Sigmoid colon (tissue), 7 donors: Measurements from ENCODE around the gene ABCC3. TPM values are rescaled to one million over a fixed set of nuclear protein-coding genes. Genes with fewer than 3 reads are reported as not detected.

Experiments
- DNase-seq: peaks from one replicate; pipeline ENCODE4 v3.0.0-alpha.2; 2019
- H3K27ac ChIP-seq, 4 donors: fragments of 200-600 bp; sonication (generic); one replicate each; pipeline ENCODE4 v1.5.1; 2016 to 2019; ENCODE audit warnings: mild to moderate bottlenecking in 1 of 4
- H3K27me3 ChIP-seq, 3 donors: fragments of 200-600 bp; sonication (generic); one replicate each; pipeline ENCODE4 v1.5.1; 2019; ENCODE audit warnings: mild to moderate bottlenecking in 1 of 3
- H3K36me3 ChIP-seq, 4 donors: fragments of 200-600 bp; sonication (generic); one replicate each; pipeline ENCODE4 v1.5.1; 2016 to 2019
- H3K4me1 ChIP-seq, 4 donors: fragments of 200-600 bp; sonication (generic); one replicate each; pipeline ENCODE4 v1.5.1; 2017 to 2019
- H3K4me3 ChIP-seq, 4 donors: fragments of 200-600 bp; sonication (generic); one replicate each; pipeline ENCODE4 v1.5.1; 2017 to 2019; ENCODE audit warnings: mild to moderate bottlenecking in 2 of 4, moderate library complexity in 1 of 4
- H3K9me3 ChIP-seq, 4 donors: fragments of 200-600 bp in 3 of 4; sonication (generic) in 3 of 4; one replicate each; pipeline versions ENCODE4 v1.5.1 to v1.6.1; 2013 to 2019
- CTCF ChIP-seq, 4 experiments: fragments of 450-650 bp in 3 of 4; fragments of 200-600 bp in 1 of 4; IDR thresholded peaks; one replicate each; pipeline ENCODE4 v1.5.1; 2016 to 2019; ENCODE audit warnings: antibody characterized with exemption in 4 of 4, mild to moderate bottlenecking in 3 of 4, moderate library complexity in 2 of 4
- EP300 ChIP-seq, 4 donors: sonication (generic); formaldehyde crosslinking; IDR thresholded peaks; one replicate each; pipeline ENCODE4 v1.6.1; 2017; ENCODE audit warnings: antibody characterized with exemption in 4 of 4
- POLR2A ChIP-seq, 2 donors: fragments of 450-650 bp; IDR thresholded peaks; one replicate each; pipeline ENCODE4 v1.6.1; 2016; ENCODE audit warnings: antibody characterized with exemption in 2 of 2, mild to moderate bottlenecking in 2 of 2, moderate library complexity in 2 of 2
- POLR2AphosphoS5 ChIP-seq, 4 donors: sonication (generic); formaldehyde crosslinking; IDR thresholded peaks; one replicate each; pipeline ENCODE4 v1.6.1; 2017; ENCODE audit warnings: antibody characterized with exemption in 4 of 4
- WGBS, 2 donors: extraction: QIAGEN DNeasy Blood & Tissue Kit; methylation state at CpG; one replicate each; pipeline ENCODE4 v1.1.7; 2013; 5-methylcytosine and 5-hydroxymethylcytosine counted together
- intact Hi-C: fragments of 100-400 bp; cut with DNase I; formaldehyde crosslinking; loops from one replicate; pipeline ENCODE4 v1.15.1; 2023
- polyA plus RNA-seq, 3 donors: library from polyadenylated mRNA; stranded (reverse); fragments of 200-250 nt; gene quantifications; one replicate each; pipeline ENCODE4 v1.2.3, GENCODE V29; 2013
- total RNA-seq, 4 donors: library from RNA; depleted of rRNA; stranded (reverse); fragments of >200 nt; gene quantifications; one replicate each; pipeline ENCODE4 v1.1.0, GENCODE V29; 2016
- donor health status: healthy with polysubstance abuse.
- donor health status: Bipolar disorder and iron deficiency.
- donor health status: healthy.

Gene ABCC3
- total RNA-seq (1 to 10 TPM in 3 of 4 donors, under 1 TPM in 1; 0.71 to 2.6 (median 1.8) TPM), polyA plus RNA-seq (10 to 100 TPM; 11.4 to 94.1 (median 12.3) TPM)

DNA sequence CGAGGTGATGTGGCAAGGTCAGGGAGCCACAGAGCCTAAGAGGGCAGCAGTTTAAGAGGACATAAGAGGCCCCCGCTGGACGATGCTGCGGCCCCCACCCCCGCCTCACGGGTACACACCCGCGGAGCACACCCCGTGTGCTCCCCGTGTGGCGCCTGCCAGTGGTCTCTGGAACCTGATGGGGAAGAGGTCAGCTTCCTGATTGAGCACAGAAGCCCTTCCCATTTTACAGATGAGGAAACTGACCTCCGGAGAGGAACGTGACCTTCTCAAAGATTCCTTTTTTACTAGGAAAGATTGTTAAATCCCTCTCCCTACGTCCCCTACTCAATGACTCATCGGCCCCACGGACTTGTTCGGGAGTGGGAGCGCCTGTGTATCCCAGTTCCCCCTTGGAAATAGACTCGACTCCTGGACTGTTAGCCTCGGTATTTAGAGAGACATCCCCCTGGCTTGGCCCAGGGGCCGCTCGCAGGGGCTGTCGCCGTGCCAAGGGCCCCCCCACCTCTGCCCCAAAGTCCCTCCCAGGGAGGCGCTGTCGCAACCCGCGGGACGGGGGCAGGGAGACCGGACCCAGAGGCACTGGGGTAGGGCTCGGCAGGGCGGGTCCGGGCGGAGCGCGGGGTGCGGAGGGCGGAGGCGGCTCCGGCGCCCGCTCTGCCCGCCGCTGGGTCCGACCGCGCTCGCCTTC lies at the start of gene ABCC3:
TSS of gene ABCC3 (plus strand) at position 658 of the 691 bp plus-strand sequence. CDS start 56 bp downstream, outside the sequence.
- no peak for DNase-seq
- Histone ChIP-seq H3K27ac (peak within 1 kb of the TSS in 1 of 4 donors; percentile 45), H3K9me3 (no peaks in the 10 kb centered on the region), H3K36me3 (no peaks in the 10 kb centered on the region), H3K4me3 (peak within 1 kb of the TSS in 3 of 4 donors; percentile 41 to 53 (median 47)), H3K4me1 (peaks cover 0 to 27% (median 24%) of the 10 kb centered on the region in 4 donors), H3K27me3 (peaks cover 15 to 55% (median 27%) of the 10 kb centered on the region in 3 donors)
- intact Hi-C loops: loop anchor here (5.0 kb wide), 1 partner anchor 58 kb away; no protein-coding TSS in a partner anchor
- WGBS, 2 donors: 6 to 10% methylated on average over 48 of the region's 48 CpGs
- TF ChIP-seq POLR2AphosphoS5 (IDR thresholded peaks at IDR 0.05) (peak in 1 of 4 donors; percentile 24), EP300 (IDR thresholded peaks at IDR 0.05) (no peak)

- intact Hi-C loops: no loop called here
- Histone ChIP-seq H3K9me3 (no peaks in the 10 kb centered on the region), H3K27me3 (peaks cover 0 to 2% (median 0%) of the 10 kb centered on the region in 3 donors), H3K4me3 (no peak overlapping the region), H3K36me3 (no peaks in the 10 kb centered on the region), H3K27ac (no peak overlapping the region), H3K4me1 (peaks cover 0 to 20% (median 19%) of the 10 kb centered on the region in 4 donors)
- TF ChIP-seq CTCF (IDR thresholded peaks at IDR 0.05) (no peak), POLR2A (IDR thresholded peaks at IDR 0.05) (no peak), EP300 (IDR thresholded peaks at IDR 0.05) (no peak), POLR2AphosphoS5 (IDR thresholded peaks at IDR 0.05) (no peak)
- WGBS, 2 donors: 90 to 92% methylated on average over 4 of the region's 4 CpGs
- DNase-seq: no peak
These were observed 49.3 kb upstream of the ABCC3 start for GRCh38 chr17:50585346-50585745.

DNA sequence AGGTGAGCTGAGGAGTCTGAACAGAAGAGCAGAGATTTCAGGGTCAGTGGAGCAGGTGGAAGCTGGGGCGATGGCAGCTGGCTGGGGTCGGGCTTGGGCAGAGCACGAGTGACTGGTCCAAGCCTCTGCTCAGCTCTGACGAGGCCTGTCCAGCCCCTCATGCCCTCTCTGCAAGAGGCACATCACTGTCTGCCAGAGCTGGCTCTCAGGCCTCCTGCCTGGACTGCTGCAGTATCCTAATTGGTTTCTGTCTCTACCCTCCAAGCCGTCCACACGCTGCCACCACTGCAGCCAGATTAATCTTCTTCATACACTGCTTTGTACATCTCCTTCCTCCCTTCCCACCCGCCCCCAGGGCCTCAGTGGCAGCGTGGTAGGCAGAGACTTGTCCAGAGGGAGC lies 48.8 kb upstream of the ABCC3 start:
- Histone ChIP-seq H3K4me1 (peaks cover 0 to 20% (median 19%) of the 10 kb centered on the region in 4 donors), H3K36me3 (no peaks in the 10 kb centered on the region), H3K9me3 (no peaks in the 10 kb centered on the region), H3K4me3 (no peak overlapping the region), H3K27me3 (no peaks in the 10 kb centered on the region), H3K27ac (no peak overlapping the region)
- intact Hi-C loops: no loop called here
- DNase-seq: no peak
- TF ChIP-seq CTCF (IDR thresholded peaks at IDR 0.05): no peak
- no peak for TF ChIP-seq POLR2AphosphoS5 (IDR thresholded peaks at IDR 0.05)
- no peak for TF ChIP-seq EP300 (IDR thresholded peaks at IDR 0.05)
- WGBS, 2 donors: 78 to 88% methylated on average over 8 of the region's 8 CpGs

- DNase-seq: no peak
- TF ChIP-seq CTCF (IDR thresholded peaks at IDR 0.05): no peak
- no peak for TF ChIP-seq POLR2A (IDR thresholded peaks at IDR 0.05)
- no peak for TF ChIP-seq EP300 (IDR thresholded peaks at IDR 0.05)
- no peak for TF ChIP-seq POLR2AphosphoS5 (IDR thresholded peaks at IDR 0.05)
- 91 to 92% methylated on average over 9 of the region's 9 CpGs for WGBS, 2 donors
- no peaks in the 10 kb centered on the region for H3K9me3 ChIP-seq
- no peaks in the 10 kb centered on the region for H3K27me3 ChIP-seq
- H3K4me3 ChIP-seq: no peak overlapping the region
- no peaks in the 10 kb centered on the region for H3K36me3 ChIP-seq
- intact Hi-C loops: no loop called here
- peaks cover 0 to 20% (median 19%) of the 10 kb centered on the region in 4 donors for H3K4me1 ChIP-seq
- H3K27ac ChIP-seq: no peak overlapping the region
These were observed 48.0 kb upstream of the ABCC3 start for GRCh38 chr17:50586421-50587247.

DNA sequence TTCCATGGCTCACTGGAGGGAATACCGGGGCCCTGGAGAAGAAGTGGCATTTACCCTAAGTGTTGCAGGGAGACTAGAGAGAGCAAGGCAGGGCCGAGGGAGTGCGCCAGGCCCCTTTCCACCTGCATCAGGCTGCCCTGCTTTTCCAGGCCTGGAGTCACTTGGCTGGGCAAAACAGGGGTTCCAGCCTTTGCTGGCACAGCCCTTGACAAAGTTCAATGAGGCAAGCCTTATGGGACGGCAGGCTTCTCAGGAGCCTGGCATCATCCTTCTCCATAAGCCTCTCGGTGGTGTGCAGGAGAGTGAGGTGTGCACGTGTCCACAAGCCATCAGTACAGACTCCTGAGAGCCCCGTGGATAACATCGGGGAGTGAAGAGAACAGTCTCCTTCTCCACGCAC lies 47.1 kb upstream of the ABCC3 start:
- peaks cover 0 to 20% (median 19%) of the 10 kb centered on the region in 4 donors for H3K4me1 ChIP-seq
- H3K36me3 ChIP-seq: no peaks in the 10 kb centered on the region
- no peak for TF ChIP-seq POLR2AphosphoS5 (IDR thresholded peaks at IDR 0.05)
- TF ChIP-seq EP300 (IDR thresholded peaks at IDR 0.05): no peak
- TF ChIP-seq CTCF (IDR thresholded peaks at IDR 0.05): no peak
- no peak for TF ChIP-seq POLR2A (IDR thresholded peaks at IDR 0.05)
- no peaks in the 10 kb centered on the region for H3K9me3 ChIP-seq
- no peak overlapping the region for H3K27ac ChIP-seq
- H3K27me3 ChIP-seq: no peaks in the 10 kb centered on the region
- no peak for DNase-seq
- 91 to 92% methylated on average over 9 of the region's 9 CpGs for WGBS, 2 donors
- intact Hi-C loops: no loop called here
- H3K4me3 ChIP-seq: no peak overlapping the region
